Kidney (tissue), 14 donors: ENCODE measurements around the gene RBBP6. TPM values are rescaled to one million over a fixed set of nuclear protein-coding genes. Genes with fewer than 3 reads are reported as not detected.

Experiments
- DNase-seq, 5 donors: peaks; one replicate each; pipeline ENCODE4 v3.0.0-alpha.2; 2013 to 2020
- FAIRE-seq: peaks from 2 replicates; lab custom pipeline; 2012; peaks lifted over from hg19 to GRCh38; lab: Jason Lieb, UNC
- H3K27ac ChIP-seq, 2 donors: one replicate each; pipeline ENCODE4 v1.7.0; 2013; ENCODE audit warnings: low read depth in 2 of 2, low read length in 2 of 2, inconsistent platforms in 1 of 2
- H3K27me3 ChIP-seq: one replicate; pipeline ENCODE4 v1.7.1; 2013; ENCODE audit warnings: low read length, inconsistent platforms; ENCODE audit not compliant: control insufficient read depth, insufficient read depth
- H3K36me3 ChIP-seq, 3 donors: one replicate each; pipeline versions ENCODE4 v1.7.0 to v1.7.1; 2013; ENCODE audit warnings: low read length in 3 of 3, control low read depth in 1 of 3, inconsistent platforms in 1 of 3; ENCODE audit not compliant: insufficient read depth in 3 of 3, control insufficient read depth in 2 of 3
- H3K4me1 ChIP-seq, 3 donors: one replicate each; pipeline versions ENCODE4 v1.7.0 to v1.7.1; 2013; ENCODE audit warnings: low read length in 3 of 3, inconsistent platforms in 1 of 3, low read depth in 1 of 3; ENCODE audit not compliant: control insufficient read depth in 2 of 3, insufficient read depth in 2 of 3
- H3K4me3 ChIP-seq, 3 donors: one replicate each; pipeline versions ENCODE4 v1.7.0 to v1.8.1; 2013; ENCODE audit warnings: low read length in 3 of 3, control low read depth in 1 of 3, inconsistent platforms in 1 of 3
- H3K9ac ChIP-seq, 3 donors: one replicate each; pipeline versions ENCODE4 v1.7.0 to v1.7.1; 2013; ENCODE audit warnings: low read length in 3 of 3, control low read depth in 1 of 3, inconsistent platforms in 1 of 3
- H3K9me3 ChIP-seq, 3 donors: one replicate each; pipeline versions ENCODE4 v1.7.0 to v1.7.1; 2013; ENCODE audit warnings: low read length in 3 of 3, control low read depth in 1 of 3, inconsistent platforms in 1 of 3; ENCODE audit not compliant: control insufficient read depth in 2 of 3, insufficient read depth in 1 of 3
- intact Hi-C: fragments of 100-400 bp; cut with DNase I; formaldehyde crosslinking; loops from one replicate; pipeline ENCODE4 v1.11.1; 2022
- polyA plus RNA-seq: library from polyadenylated mRNA; stranded (reverse); fragments of 350-450 nt; fragmentation: Illumina TruSeq; extraction: RNeasy Lipid Tissue Mini Kit (QIAGEN cat#74804); gene quantifications from one replicate; pipeline ENCODE4 v1.2.3, GENCODE V29; 2014; ENCODE audit warnings: low read depth, low replicate concordance; ENCODE audit not compliant: insufficient read depth
- total RNA-seq: library from RNA; stranded (reverse); fragmentation: NEBNext Ultra II Directional; extraction: Animal tissue kit (Norgen Biotek cat#: 25700); gene quantifications from one replicate; pipeline ENCODE4 v1.2.1, GENCODE V29; 2021
- TF ChIP-seq, protein P1 (sequence below): IDR thresholded peaks from 3 replicates; pipeline ENCODE4 v1.5.1; 2012; ENCODE audit warnings: mild to moderate bottlenecking, moderate library complexity, borderline replicate concordance; ENCODE audit not compliant: insufficient read depth; ENCODE audit errors: extremely low read depth
- donor health status: control.
- donor health status: control.
- donor health status: control.
- donor health status: control.
- donor health status: control.
- donor health status: DM: yes; HTN: yes; CAD: no.
- donor health status: Normal renal cell carcinoma (clear cell type).

The RBBP6 gene
- total and polyA plus RNA-seq, 2 donors from 2014 or later, result 22.8 to 51.3 TPM

DNA sequence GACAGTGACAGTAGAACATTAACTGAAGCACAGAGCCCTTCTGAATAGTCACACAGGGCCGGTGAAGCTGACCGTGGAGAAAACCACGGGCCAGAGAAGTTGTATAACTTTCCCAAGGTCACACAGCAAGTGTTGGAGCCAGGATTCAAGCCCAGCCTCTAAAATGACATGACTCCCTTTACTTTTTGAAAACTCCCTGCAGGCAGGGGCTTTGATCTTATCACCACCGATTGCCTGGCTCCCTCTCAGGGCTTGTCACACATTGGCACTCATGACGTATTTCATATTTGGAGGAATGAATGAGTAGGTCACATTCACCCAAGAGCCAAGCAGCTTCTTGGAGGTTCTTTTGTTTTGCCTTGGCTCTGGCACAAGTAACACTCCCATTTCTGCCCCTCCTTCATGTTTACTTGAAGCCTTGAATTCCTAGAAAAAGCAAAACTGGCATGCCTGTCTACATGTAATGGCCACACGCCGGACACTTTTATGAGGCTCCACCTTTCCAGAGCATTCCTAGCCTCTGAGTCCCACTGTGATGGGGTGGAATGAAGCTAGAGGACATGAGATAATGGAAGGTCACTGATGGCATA lies 13.3 kb upstream of the RBBP6 start:
- Histone ChIP-seq H3K9me3 (no peaks in the 10 kb centered on the region), H3K27me3 (no peaks in the 10 kb centered on the region), H3K27ac (peak overlapping the region in 1 of 2 donors; percentile 17), H3K36me3 (no peaks in the 10 kb centered on the region), H3K9ac (no peak overlapping the region), H3K4me1 (no peaks in the 10 kb centered on the region), H3K4me3 (no peak overlapping the region)
- FAIRE-seq, result no peak
- intact Hi-C loops, result no loop called here
- DNase-seq, result no peak
- TF ChIP-seq, protein P1, sequence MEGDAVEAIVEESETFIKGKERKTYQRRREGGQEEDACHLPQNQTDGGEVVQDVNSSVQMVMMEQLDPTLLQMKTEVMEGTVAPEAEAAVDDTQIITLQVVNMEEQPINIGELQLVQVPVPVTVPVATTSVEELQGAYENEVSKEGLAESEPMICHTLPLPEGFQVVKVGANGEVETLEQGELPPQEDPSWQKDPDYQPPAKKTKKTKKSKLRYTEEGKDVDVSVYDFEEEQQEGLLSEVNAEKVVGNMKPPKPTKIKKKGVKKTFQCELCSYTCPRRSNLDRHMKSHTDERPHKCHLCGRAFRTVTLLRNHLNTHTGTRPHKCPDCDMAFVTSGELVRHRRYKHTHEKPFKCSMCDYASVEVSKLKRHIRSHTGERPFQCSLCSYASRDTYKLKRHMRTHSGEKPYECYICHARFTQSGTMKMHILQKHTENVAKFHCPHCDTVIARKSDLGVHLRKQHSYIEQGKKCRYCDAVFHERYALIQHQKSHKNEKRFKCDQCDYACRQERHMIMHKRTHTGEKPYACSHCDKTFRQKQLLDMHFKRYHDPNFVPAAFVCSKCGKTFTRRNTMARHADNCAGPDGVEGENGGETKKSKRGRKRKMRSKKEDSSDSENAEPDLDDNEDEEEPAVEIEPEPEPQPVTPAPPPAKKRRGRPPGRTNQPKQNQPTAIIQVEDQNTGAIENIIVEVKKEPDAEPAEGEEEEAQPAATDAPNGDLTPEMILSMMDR, result no peak

DNA sequence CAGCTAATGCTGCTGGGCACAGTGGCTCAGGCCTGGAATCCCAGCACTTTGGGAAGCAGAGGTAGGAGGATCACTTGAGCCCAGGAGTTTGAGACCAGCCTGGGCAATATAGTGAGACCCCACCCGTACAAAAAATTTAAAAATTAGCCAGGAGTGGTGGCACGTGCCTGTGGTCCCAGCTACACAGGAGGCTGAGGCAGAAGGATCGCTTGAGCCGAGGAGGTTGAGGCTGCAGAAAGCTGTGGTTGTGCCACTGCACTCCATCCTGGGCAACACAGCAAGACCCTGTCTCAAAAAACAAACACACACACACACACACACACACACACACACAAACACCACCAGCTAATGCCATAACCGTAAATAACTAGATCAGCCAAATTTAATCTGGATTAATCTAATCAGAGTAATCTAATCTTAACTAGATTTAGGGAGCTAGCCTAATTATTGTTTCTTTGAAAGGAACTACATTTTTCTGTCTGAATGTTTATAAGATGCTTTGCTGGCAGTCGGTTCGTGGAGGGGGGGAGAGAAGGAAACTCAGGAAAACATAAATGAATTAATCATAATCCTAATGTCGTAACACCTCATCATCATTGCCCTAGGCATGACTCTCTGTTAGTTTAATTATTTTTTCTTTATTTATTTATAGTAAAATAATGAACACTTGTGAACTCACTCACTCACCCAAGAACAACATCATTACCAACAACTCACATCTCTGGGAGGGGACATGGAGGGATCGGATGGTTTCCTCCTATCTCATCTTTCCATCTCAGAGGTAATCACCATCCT lies 12.5 kb upstream of the RBBP6 start:
- Histone ChIP-seq H3K27me3 (no peaks in the 10 kb centered on the region), H3K27ac (peak overlapping the region in 1 of 2 donors; percentile 17), H3K4me3 (no peak overlapping the region), H3K36me3 (no peaks in the 10 kb centered on the region), H3K9me3 (no peaks in the 10 kb centered on the region), H3K9ac (no peak overlapping the region), H3K4me1 (no peaks in the 10 kb centered on the region)
- no peak for FAIRE-seq
- intact Hi-C loops, result no loop called here
- no peak for DNase-seq
- TF ChIP-seq, protein P1, result no peak

DNA sequence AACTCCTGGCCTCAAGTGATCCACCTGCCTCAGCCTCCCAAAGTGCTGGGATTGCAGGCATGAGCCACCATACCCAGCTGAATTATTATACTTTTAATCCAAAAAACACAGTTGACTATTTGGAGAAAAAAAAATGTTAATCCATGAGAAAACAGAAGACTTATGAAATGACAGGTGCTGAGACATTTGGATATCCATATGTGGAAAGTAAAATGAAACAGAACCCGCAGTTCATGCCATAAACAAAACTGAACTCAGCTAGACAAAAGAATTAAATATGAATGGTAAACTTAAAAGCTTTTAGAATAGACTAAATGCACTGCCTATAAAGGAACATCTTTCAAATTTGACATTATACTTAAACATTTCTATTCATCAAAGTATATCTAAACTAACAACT lies 8.2 kb upstream of the RBBP6 start:
- Histone ChIP-seq H3K9ac (no peak overlapping the region), H3K27ac (no peak overlapping the region), H3K4me1 (no peaks in the 10 kb centered on the region), H3K4me3 (no peak overlapping the region), H3K36me3 (no peaks in the 10 kb centered on the region), H3K27me3 (no peaks in the 10 kb centered on the region), H3K9me3 (no peaks in the 10 kb centered on the region)
- TF ChIP-seq, protein P1, result no peak
- no peak for FAIRE-seq
- intact Hi-C loops, result no loop called here
- DNase-seq, result no peak
